Erythroblast (primary cell): ENCODE data around the gene DNAJB13.
A peak's percentile ranks its signal among the peaks of the same experiment; 100 is the strongest.

Experiments
- GATA1 ChIP-seq: IDR thresholded peaks from 2 replicates; pipeline ENCODE4 v1.6.1; 2011; ENCODE audit warnings: low read depth, mild to moderate bottlenecking, control low read depth, low read length, moderate library complexity
- POLR2A ChIP-seq: IDR thresholded peaks from 2 replicates; pipeline ENCODE4 v1.6.1; 2011; ENCODE audit warnings: mild to moderate bottlenecking, low read length

DNA sequence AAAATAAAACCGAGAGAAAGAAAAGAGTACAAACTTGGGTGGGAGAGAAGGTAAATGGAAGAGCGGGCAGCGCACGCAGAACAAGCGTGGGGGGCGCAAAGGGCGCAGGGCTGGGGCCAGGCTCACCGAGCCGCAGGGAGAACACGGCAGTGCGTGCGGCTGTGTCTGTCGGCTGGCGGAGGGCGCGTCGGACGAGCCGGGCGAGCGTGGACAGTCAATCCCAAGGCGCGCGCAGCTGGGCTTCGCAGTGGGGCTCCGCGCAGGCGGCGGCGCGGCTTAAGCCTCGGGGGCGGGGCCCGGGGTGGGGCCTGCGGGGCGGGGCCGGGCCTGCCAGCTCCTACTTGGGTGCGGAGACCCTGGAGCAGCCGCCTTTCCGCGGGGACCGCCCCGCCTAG, 31.8 kb downstream of the DNAJB13 start, which contains the start of gene UCP2:
- TF ChIP-seq POLR2A (peak; percentile 71), GATA1 (no peak)
